Activated CD8-positive, alpha-beta memory T cell treated with anti-CD3 and anti-CD28 coated beads for 4 hours (primary cell): Measurements from ENCODE around the gene LINGO3.
A peak's percentile ranks its signal among the peaks of the same experiment; 100 is the strongest.

ENCODE experiments used
- DNase-seq, 2 donors: peaks; one replicate each; pipeline ENCODE4 v3.0.0-alpha.2; 2020; ENCODE audit warnings: low read depth in 2 of 2

LINGO3 gene

DNA sequence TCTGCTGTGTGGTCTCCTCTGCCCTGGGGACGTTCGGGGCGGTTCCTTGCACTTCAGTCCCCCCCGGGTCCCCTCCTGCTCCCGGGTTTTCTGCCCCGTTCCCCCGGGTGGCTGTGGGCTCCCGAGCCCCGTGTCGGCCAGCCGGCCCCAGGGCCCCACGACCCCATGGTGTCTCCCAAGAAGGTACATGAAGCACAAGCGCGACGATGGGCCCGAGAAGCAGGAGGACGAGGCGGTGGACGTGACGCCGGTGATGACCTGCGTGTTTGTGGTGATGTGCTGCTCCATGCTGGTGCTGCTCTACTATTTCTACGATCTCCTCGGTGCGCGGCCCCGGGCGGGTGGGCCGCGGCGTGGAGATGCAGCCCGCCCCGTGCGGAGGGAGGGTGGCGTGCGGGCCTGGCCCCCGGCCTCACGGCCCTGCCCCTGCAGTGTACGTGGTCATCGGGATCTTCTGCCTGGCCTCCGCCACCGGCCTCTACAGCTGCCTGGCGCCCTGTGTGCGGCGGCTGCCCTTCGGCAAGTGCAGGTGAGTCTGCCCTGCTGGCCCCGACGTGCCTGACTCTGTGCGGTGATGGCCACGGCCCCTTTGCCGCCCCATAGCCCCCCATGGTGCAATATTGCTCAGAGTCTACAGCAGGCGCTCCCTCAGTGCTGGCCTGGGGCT, 31.8 kb upstream of the LINGO3 start:
- DNase-seq = no peak

DNA sequence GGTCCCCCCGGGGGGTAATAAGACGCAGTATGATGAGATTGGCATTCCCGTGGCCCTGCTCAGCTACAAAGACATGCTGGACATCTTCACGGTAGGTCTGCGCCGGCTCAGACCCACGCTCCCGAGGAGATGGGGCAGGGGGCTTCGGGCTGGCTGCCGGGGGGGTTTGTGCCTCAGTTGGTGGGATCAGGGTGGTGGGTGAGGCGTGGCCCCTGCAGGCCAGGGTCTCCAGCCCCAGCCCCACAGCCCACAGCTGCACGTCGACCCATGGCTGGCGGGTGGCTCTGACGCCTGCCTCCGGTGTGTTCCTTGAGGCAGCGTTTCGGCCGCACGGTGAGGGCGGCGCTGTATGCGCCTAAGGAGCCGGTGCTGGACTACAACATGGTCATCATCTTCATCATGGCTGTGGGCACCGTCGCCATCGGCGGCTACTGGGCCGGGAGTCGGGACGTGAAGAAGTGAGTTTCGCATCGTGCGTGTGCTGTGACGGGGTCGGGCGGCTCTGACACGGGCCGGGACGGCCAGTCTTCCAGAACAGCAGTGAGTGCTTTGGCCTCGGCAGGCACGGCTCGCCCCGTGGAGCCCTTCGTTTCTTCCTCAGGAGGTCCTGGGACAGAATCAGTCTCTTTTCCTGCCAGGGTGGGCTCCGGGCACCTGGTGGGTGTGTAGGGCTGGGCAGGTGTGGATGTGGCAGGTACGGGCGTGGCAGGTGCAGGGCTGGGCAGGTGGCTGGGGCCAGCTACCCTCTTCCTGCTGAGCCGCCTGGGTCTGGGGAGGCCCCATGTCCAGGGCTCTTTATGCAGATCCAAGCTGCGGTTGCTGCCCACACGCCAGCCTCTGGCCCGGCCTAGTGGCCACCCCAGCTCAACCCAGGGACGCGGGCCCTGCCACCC, 31.0 kb upstream of the LINGO3 start:
- DNase-seq = no peak

DNA sequence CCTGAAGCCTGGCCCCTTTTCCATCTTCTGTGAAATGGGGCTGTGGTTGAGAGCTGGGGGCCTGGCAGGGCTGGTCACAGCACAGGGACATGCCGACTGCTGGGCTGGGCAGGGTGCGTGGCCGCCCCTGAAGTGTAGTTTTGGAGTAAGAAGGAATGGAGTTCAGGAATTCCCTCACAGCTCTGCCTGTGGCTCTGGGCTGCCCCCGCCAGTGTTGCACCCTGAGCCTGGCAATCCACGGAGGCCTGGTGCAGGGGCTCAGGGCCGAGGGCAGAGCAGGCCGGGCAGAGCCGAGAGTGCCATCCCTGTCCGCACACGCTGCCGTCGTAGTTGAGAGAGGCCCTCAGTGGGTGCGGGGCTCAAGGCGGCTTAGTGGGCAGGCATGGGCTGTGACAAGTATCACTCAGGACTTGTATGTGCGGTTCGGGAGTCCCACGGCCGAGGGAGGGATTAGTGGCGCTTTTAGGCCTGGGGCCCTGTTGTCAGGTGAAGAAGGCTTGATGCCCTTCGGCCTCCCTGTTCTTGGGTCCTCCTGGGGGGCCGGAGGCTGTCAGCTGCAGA, 30.2 kb upstream of the LINGO3 start:
- no peak for DNase-seq

DNA sequence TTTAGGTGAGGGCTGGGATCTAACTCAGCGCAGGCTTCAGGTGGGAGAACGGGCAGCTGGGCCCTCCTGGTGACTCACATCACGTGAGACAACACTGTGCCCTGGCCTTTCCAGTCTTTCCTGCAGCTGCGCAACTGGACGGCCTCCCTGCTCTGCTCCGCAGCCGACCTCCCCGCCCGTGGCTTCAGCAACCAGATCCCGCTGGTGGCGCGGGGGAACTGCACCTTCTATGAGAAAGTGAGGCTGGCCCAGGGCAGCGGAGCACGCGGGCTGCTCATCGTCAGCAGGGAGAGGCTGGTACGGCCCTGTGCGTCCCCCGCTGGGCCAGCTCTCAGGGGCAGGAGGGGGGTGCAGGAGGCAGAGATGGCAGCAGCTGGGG, 29.4 kb upstream of the LINGO3 start:
- no peak for DNase-seq

DNA sequence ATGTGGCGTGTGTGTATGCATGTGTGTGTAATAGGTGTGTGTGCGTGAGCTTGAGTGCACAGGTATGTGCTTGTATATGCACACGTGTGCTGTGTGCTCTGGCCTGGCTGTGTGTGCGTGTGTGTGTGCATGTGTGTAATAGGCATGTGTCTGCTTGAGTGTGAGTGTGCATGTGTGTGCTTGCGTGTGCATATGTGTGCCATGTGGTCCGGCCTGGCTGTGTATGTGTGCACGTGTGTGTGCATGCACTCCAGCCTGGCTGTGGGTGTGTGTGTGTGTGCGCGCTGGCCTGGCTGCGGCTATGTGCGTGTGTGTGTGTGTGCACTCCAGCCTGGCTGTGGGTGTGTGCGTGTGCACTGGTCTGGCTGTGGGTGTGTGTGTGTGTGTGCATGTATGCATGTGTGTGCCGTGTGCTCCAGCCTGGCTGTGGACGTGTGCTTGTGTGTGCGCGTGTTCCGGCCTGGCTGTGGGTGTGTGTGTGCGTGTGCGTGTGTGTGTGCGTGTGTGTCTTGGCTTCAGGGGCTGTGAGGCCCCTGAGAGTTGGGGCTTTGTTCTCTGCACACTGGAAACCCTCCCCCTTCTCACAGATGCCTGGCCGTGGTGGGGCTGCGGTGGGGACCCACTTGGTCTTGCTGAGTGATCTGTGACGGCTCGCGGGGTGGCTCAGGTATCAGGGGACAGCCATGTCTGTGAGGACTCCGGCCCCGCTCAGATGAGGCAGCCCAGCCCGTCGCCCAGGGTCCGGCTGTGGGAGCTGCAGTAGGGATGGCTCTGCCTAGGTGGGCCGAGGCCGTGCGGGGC, 28.8 kb upstream of the LINGO3 start:
- DNase-seq = no peak

DNA sequence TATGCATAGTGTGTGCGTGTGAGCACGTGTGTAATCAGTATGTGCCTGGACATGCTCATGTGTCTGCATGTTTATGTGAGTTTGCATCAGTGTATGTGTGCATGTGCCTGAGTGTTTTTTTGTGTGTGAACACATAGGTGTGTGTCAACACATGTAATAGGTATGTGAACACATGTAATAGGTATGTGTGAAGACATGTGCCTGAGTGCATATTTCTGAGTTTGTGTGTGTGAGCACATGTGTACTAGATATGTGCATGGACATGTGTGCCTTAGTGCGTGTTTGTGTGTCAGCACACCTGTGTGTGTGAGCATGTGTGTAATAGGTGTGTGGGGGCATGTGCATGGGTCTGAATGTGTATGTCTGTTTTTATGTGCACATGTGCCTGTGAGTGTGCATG, 27.9 kb upstream of the LINGO3 start:
- DNase-seq = no peak

DNA sequence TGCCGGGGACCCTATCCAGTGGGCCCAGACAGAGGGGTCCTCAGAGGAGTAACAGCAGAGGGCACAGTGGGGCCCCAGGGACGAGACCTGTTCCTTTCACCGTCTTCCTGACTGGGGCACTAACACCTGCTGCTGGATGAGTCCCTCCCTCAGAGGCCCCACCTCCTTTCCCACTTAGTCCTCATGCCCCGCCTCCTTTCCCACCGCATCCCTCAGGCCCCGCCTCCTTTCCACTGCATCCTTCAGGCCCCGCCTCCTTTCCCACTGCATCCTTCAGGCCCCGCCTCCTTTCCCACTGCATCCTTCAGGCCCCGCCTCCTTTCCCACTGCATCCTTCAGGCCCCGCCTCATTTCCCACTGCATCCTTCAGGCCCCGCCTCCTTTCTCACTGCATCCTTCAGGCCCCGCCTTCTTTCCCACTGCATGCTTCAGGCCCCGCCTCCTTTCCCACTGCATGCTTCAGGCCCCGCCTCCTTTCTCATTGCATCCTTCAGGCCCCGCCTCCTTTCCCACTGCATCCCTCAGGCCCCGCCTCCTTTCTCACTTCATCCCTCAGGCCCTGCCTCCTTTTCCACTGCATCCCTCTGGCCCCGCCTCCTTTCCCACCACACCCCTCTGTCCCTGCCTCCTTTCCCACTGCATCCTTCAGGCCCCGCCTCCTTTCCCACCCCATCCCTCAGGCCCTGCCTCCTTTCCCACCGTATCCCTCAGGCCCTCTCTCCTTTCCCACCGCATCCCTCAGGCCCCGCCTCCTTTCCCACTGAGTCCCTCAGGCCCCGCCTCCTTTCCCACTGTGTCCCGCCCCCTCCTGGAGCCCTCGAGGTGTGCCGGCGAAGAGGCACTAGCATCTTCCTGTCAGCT, 27.3 kb upstream of the LINGO3 start:
- DNase-seq = no peak

DNA sequence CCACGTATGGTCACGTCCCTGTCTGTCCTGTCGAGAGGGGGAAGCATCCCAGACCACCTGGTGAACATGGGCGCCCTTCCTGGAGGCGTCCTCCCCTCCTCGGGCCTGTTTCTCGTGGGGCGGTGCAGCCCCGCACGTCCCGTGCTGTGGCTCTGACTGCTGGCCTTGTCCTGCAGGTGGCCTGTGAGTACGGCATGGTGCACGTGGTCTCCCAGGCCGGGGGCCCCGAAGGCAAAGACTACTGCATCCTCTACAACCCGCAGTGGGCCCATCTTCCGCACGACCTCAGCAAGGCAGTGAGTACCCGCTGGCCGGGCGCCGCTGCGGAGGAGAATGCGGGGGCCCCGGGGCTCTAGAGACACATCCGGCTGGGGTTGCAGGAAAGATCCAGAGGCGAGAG, 26.5 kb upstream of the LINGO3 start:
- DNase-seq = no peak

DNA sequence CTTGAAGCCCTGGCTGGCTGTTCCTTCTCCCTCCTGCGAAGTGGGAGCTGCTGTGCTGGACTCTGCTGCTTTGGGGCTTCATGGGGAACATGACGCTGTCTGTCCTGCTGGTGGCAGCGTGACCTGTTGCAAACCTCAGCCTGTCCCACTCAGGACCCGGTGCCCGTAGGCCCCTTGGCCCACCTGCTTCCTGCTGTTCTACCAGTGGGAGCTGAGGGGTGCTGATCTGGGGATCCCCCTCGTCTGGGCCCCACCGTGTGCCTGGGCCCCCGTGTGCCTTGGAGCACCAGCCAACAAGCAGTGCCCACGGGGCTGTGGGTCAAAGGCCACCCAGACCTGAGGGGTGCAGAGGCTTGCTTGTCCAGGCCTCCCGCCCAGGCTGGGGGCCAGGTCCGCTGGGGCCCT, 25.9 kb upstream of the LINGO3 start:
- no peak for DNase-seq

DNA sequence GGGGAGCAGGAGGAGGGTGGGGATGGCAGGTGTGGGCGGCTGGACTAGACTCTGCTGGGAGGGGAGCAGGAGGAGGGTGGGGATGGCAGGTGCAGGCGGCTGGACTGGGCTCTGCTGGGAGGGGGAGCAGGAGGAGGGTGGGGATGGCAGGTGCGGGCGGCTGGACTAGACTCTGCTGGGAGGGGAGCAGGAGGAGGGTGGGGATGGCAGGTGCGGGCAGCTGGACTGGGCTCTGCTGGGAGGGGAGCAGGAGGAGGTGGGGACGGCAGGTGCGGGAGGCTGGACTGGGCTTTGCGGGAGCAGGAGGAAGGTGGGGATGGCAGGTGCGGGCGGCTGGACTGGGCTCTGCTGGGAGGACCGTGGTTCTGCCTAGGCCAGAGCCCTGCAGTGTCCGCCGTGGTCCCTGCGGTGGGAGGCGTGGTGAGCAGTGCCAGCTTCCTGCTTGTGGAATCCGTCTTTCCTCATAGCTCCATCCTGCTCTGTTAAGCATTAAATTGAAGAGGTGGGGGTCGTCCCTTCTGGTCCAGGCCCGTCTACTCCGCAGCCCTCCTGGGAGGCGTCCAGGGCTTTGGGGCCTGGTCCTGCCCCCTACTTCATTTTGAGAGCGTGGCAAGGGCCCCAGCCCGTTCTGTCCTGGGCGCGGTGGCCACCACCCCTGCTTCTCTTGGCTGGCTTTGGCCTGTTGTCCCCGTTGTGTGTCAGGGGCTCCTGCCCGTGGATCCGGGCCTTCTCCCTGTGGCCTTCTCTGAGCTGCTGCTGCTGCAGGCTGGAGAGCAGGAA, 25.3 kb upstream of the LINGO3 start:
- no peak for DNase-seq

DNA sequence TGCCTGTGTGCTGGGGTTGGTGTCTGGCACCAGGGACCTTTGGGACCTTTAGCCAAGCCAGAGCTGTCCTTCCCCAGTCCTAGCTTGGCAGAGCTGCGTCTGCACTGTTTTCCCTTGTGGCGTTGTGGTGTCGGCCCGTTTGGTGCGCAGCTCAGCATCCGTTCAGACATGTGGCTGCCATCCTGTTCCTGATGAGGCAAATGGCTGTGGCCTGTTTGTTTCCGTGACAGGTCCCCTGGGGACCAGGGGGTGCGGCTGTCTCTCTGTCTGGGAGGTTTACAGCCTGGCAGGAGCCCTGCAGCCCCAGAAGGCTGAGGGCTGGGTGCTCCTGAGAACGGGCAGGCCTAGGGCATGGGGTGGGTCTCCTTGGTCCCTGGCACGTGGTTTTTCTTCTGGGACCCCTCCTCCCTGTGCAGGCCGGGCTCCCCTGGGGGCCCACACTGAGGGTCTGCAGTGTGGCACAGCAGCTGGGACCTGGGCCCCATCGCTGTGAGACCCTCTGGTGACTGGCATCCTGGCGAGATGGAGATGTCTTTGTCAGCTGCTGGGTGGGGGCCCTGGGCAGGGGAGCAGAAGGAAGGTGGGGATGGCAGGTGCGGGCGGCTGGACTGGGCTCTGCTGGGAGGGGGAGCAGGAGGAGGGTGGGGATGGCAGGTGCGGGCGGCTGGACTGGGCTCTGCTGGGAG, 24.5 kb upstream of the LINGO3 start:
- DNase-seq = no peak

DNA sequence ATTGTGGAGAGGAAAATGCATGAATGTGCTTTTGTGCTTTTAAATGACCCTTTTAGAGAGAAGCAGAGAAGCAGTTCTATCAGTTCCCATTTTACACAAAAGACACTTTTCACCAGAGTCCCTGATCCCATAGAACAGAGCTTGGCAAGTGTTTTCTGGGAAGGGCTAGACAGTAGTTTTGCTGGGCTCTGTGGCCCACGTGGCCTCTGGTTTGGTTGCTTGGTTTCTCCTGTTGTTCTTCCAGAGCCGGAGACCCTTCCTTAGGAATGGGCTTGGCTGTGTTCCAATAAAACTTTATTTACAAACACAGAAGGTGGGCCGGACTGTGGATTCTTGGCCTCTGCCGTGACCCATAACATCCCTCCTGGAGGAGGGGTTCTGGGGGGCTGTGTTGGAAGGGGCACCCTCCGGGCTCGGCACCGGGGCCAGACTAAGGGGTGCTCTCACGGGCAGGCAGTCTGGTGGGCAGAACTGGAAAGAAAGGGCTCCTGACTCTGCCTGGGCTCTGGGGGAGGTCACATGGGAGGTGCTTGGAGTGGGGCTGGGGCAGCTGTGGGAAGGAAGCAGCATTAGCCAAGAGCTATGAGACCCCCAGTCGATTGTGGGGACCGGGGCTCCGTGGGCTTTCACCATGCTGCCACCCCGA, 23.8 kb upstream of the LINGO3 start:
- DNase-seq = no peak

DNA sequence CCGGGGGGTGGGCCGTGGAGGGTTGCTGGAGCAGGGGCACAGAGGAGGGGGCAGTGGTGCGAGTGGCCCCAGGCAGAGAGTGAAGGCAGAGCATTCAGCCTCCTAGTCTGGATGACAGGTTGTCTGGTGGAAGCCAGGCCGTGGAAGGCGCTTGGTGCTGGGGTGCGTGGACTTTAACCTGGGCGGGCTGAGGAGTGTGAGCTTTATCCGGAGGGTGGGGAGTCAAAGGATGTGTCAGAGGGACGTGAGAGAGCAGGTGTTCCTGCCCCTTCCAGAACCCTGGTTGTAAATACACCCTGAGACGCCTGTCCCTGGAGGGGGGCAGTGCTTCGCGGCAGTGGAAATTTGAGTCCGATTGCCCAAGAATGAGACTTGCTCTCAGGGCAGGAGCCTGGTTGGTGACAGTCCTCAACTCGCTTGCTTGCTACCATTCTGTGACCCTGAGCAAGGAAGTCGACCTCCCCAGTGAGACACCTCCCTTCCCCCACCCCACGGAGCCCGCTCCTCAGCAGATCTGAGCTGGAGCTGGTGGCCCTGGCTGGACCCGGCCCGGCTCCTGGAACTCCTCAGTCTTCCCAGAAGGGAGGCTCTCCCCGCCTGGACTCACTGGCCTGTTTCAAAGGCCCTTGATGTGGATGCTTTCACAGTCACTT, 22.8 kb upstream of the LINGO3 start:
- no peak for DNase-seq

DNA sequence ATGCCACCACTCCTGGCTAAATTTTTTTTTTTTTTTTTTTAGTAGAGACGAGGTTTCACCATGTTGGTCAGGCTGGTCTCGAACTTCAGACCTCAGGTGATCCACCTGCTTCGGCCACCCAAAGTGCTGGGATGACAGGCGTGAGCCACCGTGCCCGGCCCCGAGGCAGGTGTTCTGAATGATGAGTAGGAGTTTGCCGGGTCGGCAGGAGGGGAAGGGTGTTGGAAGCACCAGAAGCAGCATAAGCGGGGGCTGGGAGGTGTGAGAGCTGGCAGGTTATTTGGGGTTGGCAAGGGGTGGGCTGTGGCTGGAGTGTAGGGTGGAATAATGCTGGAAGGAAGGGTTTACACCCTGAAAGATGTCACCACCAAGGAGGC, 22.3 kb upstream of the LINGO3 start:
- DNase-seq = no peak

DNA sequence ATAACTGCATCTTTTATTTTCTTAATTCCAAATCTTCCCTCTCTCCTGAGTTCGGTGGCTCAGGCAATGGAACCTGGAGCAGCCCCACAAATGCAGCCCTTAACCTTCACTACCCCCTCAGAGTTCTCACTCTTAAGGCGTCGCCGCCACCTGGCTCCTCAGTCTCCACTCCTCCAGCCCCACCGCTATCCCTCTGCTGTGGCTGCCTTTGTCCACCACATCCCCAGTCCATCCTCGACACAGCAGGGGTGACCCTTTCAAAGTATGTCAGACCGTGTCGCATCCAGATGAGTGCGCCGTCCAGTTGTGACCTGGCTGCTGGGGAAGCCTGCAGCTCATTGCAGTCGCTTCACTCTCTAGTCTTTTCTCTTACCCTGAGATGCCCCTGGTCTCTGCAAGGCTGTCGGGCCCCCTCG, 21.6 kb upstream of the LINGO3 start:
- DNase-seq = no peak

DNA sequence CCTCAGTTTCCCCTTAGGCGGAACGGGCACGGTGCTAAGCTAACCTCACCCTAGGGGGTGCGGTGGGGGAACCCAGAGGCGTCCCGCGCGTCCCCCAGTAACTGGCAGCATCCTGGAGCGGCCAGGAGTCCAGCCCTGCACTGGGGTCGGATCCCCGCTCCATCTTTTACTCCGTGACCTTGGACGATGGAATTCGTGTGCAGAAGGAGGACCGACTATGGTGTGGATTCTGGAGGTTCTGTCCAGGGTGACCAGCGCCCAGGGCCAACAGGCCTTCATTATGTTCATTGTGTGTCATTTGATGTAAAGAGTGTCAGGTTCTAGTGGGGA, 21.2 kb upstream of the LINGO3 start:
- no peak for DNase-seq

DNA sequence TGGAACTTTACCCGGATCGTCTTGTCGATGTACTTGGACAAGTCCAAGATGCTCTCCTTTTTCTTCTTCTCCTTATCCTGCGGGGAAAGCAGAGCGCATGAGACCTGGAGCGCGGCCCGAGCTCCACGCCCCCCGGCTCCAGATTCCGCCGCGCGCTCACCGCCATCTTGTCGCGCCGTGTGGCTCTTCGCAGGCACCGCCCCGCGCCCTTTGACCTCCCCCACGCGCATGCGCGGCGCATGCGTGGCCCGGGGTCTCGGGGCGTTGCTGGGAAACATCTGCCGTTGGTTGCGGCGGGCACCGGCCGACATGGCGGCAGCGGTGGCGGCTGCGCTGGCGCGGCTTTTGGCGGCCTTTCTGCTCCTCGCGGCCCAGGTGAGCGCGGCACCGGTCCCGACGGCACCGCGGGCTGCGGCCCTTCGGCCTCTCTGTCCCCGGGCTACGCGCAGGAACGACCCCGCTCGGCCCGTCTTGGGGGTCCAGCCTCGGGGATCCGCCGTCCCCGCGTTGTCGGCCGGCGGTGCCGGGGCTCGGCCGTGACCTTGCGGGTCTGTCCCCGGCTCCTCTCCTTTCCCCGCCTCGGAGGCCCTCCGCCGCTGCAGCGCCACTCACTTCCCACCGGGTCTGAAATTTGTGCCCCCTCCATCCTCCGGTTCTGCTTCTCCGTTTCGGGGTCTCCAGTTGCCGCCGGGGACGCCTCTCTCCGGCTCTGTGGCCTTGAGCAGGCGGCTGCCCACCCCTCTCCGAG, 20.6 kb upstream of the LINGO3 start, which contains the start of the genes LSM7 and SPPL2B:
Gene LSM7, minus strand, starts transcription at position 186 of the 748 bp plus-strand sequence. Its CDS starts 20 bp downstream, at position 166.
Gene SPPL2B, plus strand, starts transcription at position 284 of the 748 bp plus-strand sequence. Its CDS starts 26 bp downstream, at position 310.
- DNase-seq = peak; percentile 83 to 90
